H1 (cell line): Measurements from ENCODE around the gene DOK6. TPM values are rescaled to one million over a fixed set of nuclear protein-coding genes. Genes with fewer than 3 reads are reported as not detected.

ENCODE experiments used
- CTCF ChIA-PET: fragments of 300-600 bp; sonication (Branson Sonifier 250); formaldehyde crosslinking; loops from one replicate; lab custom pipeline; 2021; ENCODE audit not compliant: partially characterized antibody; lab: Charles Lee
- POLR2A ChIA-PET: fragments of 300-600 bp; sonication (Branson Sonifier 250); formaldehyde crosslinking; loops from one replicate; lab custom pipeline; 2021; ENCODE audit warnings: inconsistent platforms; ENCODE audit not compliant: partially characterized antibody; lab: Charles Lee
- DNase-seq, 2 experiments: peaks; one replicate each; pipeline versions ENCODE4 v3.0.0 to v3.0.0-alpha.2; 2010 to 2022; ENCODE audit warnings: low spot score in 2 of 2, low read depth in 1 of 2, mixed read lengths in 1 of 2
- FAIRE-seq: peaks from 2 replicates; lab custom pipeline; 2011; peaks lifted over from hg19 to GRCh38; lab: Jason Lieb, UNC
- H2AFZ ChIP-seq: 2 replicates; pipeline ENCODE4 v1.8.1; 2012; ENCODE audit warnings: low read length, inconsistent platforms
- H2AK5ac ChIP-seq: 2 replicates; pipeline ENCODE4 v1.6.1; 2013; ENCODE audit warnings: low read depth, low read length
- H2BK120ac ChIP-seq: replicated peaks from 2 replicates; pipeline ENCODE3; 2013; ENCODE audit warnings: low read depth, low read length, inconsistent platforms
- H2BK12ac ChIP-seq: 2 replicates; pipeline ENCODE4 v1.6.1; 2013; ENCODE audit warnings: low read depth, low read length
- H2BK15ac ChIP-seq: 2 replicates; pipeline ENCODE4 v1.6.1; 2013; ENCODE audit warnings: low read length
- H2BK20ac ChIP-seq: 2 replicates; pipeline ENCODE4 v1.6.1; 2013; ENCODE audit warnings: low read length
- H2BK5ac ChIP-seq: 2 replicates; pipeline ENCODE4 v1.6.1; 2013; ENCODE audit warnings: low read depth, low read length
- H3K14ac ChIP-seq: 2 replicates; pipeline ENCODE4 v1.6.1; 2013; ENCODE audit warnings: inconsistent platforms; ENCODE audit not compliant: insufficient read length
- H3K18ac ChIP-seq: 2 replicates; pipeline ENCODE4 v1.6.1; 2013; ENCODE audit warnings: low read length; ENCODE audit errors: extremely low read depth
- H3K23ac ChIP-seq: 2 replicates; pipeline ENCODE4 v1.6.1; 2013; ENCODE audit warnings: inconsistent platforms; ENCODE audit not compliant: insufficient read length
- H3K23me2 ChIP-seq: 2 replicates; pipeline ENCODE4 v1.6.1; 2013; ENCODE audit warnings: low read depth, low read length
- H3K27ac ChIP-seq: 2 replicates; pipeline ENCODE4 v1.6.1; 2011; ENCODE audit warnings: low read depth, low read length, inconsistent platforms
- H3K27me3 ChIP-seq, 4 experiments: replicated peaks in 1 of 4; 1 replicate in 1 of 4; 2 replicates in 3 of 4; pipeline versions ENCODE4 v1.6.1 to v1.8.1; 2011 to 2013; ENCODE audit warnings: low read length in 3 of 4, mild to moderate bottlenecking in 3 of 4, inconsistent platforms in 2 of 4, mixed read lengths in 2 of 4, moderate library complexity in 1 of 4; ENCODE audit not compliant: control insufficient read depth in 3 of 4, insufficient read depth in 3 of 4; ENCODE audit errors: extremely low read depth in 1 of 4
- H3K36me3 ChIP-seq, 4 experiments: 2 replicates each; pipeline versions ENCODE4 v1.6.1 to v1.8.1; 2011 to 2013; ENCODE audit warnings: mild to moderate bottlenecking in 4 of 4, low read length in 3 of 4, moderate library complexity in 2 of 4, control low read depth in 1 of 4, inconsistent platforms in 1 of 4; ENCODE audit not compliant: insufficient read depth in 4 of 4, control insufficient read depth in 2 of 4
- H3K4ac ChIP-seq: replicated peaks from 2 replicates; pipeline ENCODE3; 2013; ENCODE audit warnings: low read length, low read depth, mixed read lengths, inconsistent platforms; ENCODE audit not compliant: insufficient read length
- H3K4me1 ChIP-seq, 4 experiments: replicated peaks in 1 of 4; 1 replicate in 1 of 4; 2 replicates in 3 of 4; pipeline versions ENCODE4 v1.6.1 to v1.8.1; 2011 to 2013; ENCODE audit warnings: low read length in 3 of 4, inconsistent platforms in 2 of 4, mixed read lengths in 1 of 4; ENCODE audit not compliant: insufficient read depth in 4 of 4, control insufficient read depth in 3 of 4
- H3K4me2 ChIP-seq, 2 experiments: 2 replicates each; pipeline versions ENCODE4 v1.6.1 to v1.8.1; 2011 to 2013; ENCODE audit warnings: low read depth in 2 of 2, low read length in 2 of 2, control low read depth in 1 of 2, inconsistent platforms in 1 of 2, mild to moderate bottlenecking in 1 of 2; ENCODE audit not compliant: insufficient read depth in 1 of 2
- H3K4me3 ChIP-seq, 4 experiments: fragments of 200-600, 300-600 bp in 1 of 4; sonication (generic), shearing (Covaris generic), sonication (Bioruptor Twin) in 1 of 4; 2 replicates each; pipeline versions ENCODE4 v1.5.1 to v1.8.1; 2011 to 2016; ENCODE audit warnings: low read length in 4 of 4, low read depth in 3 of 4, control low read depth in 2 of 4, inconsistent platforms in 2 of 4, mild to moderate bottlenecking in 2 of 4, mixed read lengths in 1 of 4, moderate library complexity in 1 of 4; ENCODE audit not compliant: insufficient read depth in 2 of 4; ENCODE audit errors: extremely low read depth in 1 of 4
- H3K56ac ChIP-seq: replicated peaks from 2 replicates; pipeline ENCODE3; 2013; ENCODE audit warnings: low read depth, mild to moderate bottlenecking, mixed read lengths, low read length, inconsistent platforms; ENCODE audit not compliant: insufficient read length
- H3K79me1 ChIP-seq: 2 replicates; pipeline ENCODE4 v1.6.1; 2013; ENCODE audit warnings: low read depth, low read length, control low read depth
- H3K79me2 ChIP-seq, 2 experiments: 2 replicates each; pipeline versions ENCODE4 v1.6.1 to v1.8.1; 2012 to 2013; ENCODE audit warnings: low read length in 2 of 2, mild to moderate bottlenecking in 2 of 2, inconsistent platforms in 1 of 2; ENCODE audit not compliant: insufficient read depth in 2 of 2, control insufficient read depth in 1 of 2
- H3K9ac ChIP-seq, 4 experiments: replicated peaks in 1 of 4; 1 replicate in 1 of 4; 2 replicates in 3 of 4; pipeline versions ENCODE4 v1.6.1 to v1.8.1; 2011 to 2013; ENCODE audit warnings: low read depth in 3 of 4, low read length in 3 of 4, control low read depth in 2 of 4, mild to moderate bottlenecking in 2 of 4, moderate library complexity in 2 of 4, inconsistent platforms in 1 of 4; ENCODE audit errors: extremely low read depth in 1 of 4
- H3K9me3 ChIP-seq, 2 experiments: 2 replicates each; pipeline versions ENCODE4 v1.6.1 to v1.8.1; 2012 to 2013; ENCODE audit warnings: mild to moderate bottlenecking in 2 of 2, moderate library complexity in 2 of 2, control low read depth in 1 of 2, inconsistent platforms in 1 of 2, low read depth in 1 of 2, low read length in 1 of 2, mixed read lengths in 1 of 2; ENCODE audit not compliant: insufficient read depth in 2 of 2
- H4K20me1 ChIP-seq, 2 experiments: replicated peaks in 1 of 2; 2 replicates each; pipeline versions ENCODE3 to v1.8.1; 2011 to 2013; ENCODE audit warnings: inconsistent platforms in 2 of 2, low read length in 2 of 2, mild to moderate bottlenecking in 1 of 2; ENCODE audit not compliant: insufficient read depth in 2 of 2, control insufficient read depth in 1 of 2
- H4K5ac ChIP-seq: 2 replicates; pipeline ENCODE4 v1.6.1; 2013; ENCODE audit warnings: low read length, low read depth, mixed read lengths, inconsistent platforms; ENCODE audit not compliant: insufficient read length
- H4K8ac ChIP-seq: 2 replicates; pipeline ENCODE4 v1.8.0; 2013; ENCODE audit warnings: mild to moderate bottlenecking, moderate library complexity, low read length, inconsistent platforms; ENCODE audit not compliant: insufficient read depth; ENCODE audit errors: extremely low read depth
- H4K91ac ChIP-seq: replicated peaks from 2 replicates; pipeline ENCODE3; 2013; ENCODE audit warnings: low read length, mixed read lengths, inconsistent platforms; ENCODE audit not compliant: insufficient read length
- CEBPB ChIP-seq: IDR thresholded peaks from 2 replicates; pipeline ENCODE4 v1.6.1; 2012; ENCODE audit warnings: low read depth, low read length
- EGR1 ChIP-seq: IDR thresholded peaks from 2 replicates; pipeline ENCODE4 v1.6.1; 2011; ENCODE audit warnings: low read depth, low read length, borderline replicate concordance
- WGBS, 2 experiments: shearing (Covaris generic) in 1 of 2; methylation state at CpG; one replicate each; pipeline versions ENCODE4 v1.1.6 to v1.1.7; 2013 to 2015; ENCODE audit warnings: low lambda C conversion rate in 2 of 2, mixed read lengths in 2 of 2, inconsistent platforms in 1 of 2, low coverage in 1 of 2, missing lambda C conversion rate in 1 of 2; ENCODE audit not compliant: insufficient replicate concordance in 2 of 2, insufficient coverage in 1 of 2, insufficient read length in 1 of 2; ENCODE audit errors: extremely low coverage in 1 of 2, missing lambda C conversion rate in 1 of 2; 5-methylcytosine and 5-hydroxymethylcytosine counted together
- polyA plus RNA-seq, 7 experiments: library from polyadenylated mRNA; depleted of rRNA in 3 of 7; stranded (reverse) in 5 of 7; unstranded in 2 of 7; fragments of >200 nt in 5 of 7; fragments of 200-250 nt in 2 of 7; gene quantifications; 1 replicate in 5 of 7; 2 replicates in 1 of 7; 4 replicates in 1 of 7; pipeline versions ENCODE4 v1.2.1 to v1.2.3, GENCODE V29; 2011 to 2013; ENCODE audit warnings: missing spikeins in 2 of 7, mixed read lengths in 2 of 7
- total RNA-seq: library from RNA; stranded (reverse); fragmentation: NEBNext Ultra II Directional; extraction: Animal tissue kit (Norgen Biotek cat#: 25700); gene quantifications from 2 replicates; pipeline ENCODE4 v1.2.1, GENCODE V29; 2021
- TF ChIP-seq, protein P1 (sequence below): IDR thresholded peaks from 2 replicates; pipeline ENCODE4 v1.6.1; 2011; ENCODE audit warnings: low read depth, mild to moderate bottlenecking, low read length; ENCODE audit not compliant: insufficient read depth

DOK6 gene
- total and polyA plus RNA-seq, 2 of the 8 experiments (the other 6 are each of a cell fraction or from before 2014, with no cell fraction given): 0.33 to 0.50 TPM

DNA sequence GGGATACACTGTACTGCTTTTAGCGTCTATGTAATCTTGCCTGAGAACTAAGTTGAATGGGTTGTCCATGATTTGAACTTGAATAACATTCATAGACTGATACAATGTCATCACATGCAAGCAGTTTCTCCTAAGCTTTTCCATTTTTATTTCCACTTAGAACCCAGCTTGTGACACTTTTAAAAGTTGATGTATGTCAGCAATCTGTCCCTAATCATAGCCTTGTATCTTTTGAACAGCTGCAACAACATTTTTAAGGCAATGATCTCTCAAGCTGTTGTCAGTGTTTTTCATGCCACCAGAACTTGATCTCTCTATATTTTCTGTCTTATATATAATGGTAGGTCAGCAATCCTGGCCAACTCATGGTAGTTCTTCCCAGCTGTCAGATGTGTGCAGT lies 185.0 kb downstream of the DOK6 start:
- Histone ChIP-seq H2BK12ac (no peak overlapping the region), H3K9ac (no peak overlapping the region), H3K27me3 (no peaks in the 10 kb centered on the region), H3K9me3 (no peaks in the 10 kb centered on the region), H3K79me2 (no peaks in the 10 kb centered on the region), H4K5ac (no peak overlapping the region), H3K14ac (no peak overlapping the region), H4K91ac (no peak overlapping the region), H3K4me1 (no peaks in the 10 kb centered on the region), H3K79me1 (no peaks in the 10 kb centered on the region), H4K8ac (no peak overlapping the region), H2AK5ac (no peak overlapping the region), H3K4me2 (no peak overlapping the region), H3K23ac (no peak overlapping the region), H3K23me2 (no peaks in the 10 kb centered on the region), H2BK15ac (no peak overlapping the region), H3K56ac (no peak overlapping the region), H3K18ac (no peak overlapping the region), H3K4ac (no peak overlapping the region), H4K20me1 (no peaks in the 10 kb centered on the region), H2BK20ac (no peak overlapping the region), H2AFZ (no peak overlapping the region), H3K4me3 (no peak overlapping the region), H3K36me3 (no peaks in the 10 kb centered on the region), H2BK120ac (no peak overlapping the region), H3K27ac (no peak overlapping the region), H2BK5ac (no peak overlapping the region)
- WGBS, 2 experiments: 95% methylated on average over 1 of the region's 1 CpG; no CpG with 5 or more reads in 1 of the 2 experiments
- DNase-seq: no peak
- no peak for FAIRE-seq
- TF ChIP-seq, protein P1, sequence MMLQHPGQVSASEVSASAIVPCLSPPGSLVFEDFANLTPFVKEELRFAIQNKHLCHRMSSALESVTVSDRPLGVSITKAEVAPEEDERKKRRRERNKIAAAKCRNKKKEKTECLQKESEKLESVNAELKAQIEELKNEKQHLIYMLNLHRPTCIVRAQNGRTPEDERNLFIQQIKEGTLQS: no peak
- no peak for TF ChIP-seq CEBPB
- TF ChIP-seq EGR1: no peak
- ChIA-PET POLR2A (no interaction called here), CTCF (interaction anchor here (1.3 to 1.8 kb wide), 2 partner anchors 12 to 20 kb away, joined by 3 to 5 read pairs; no protein-coding TSS in a partner anchor)
